Measurements from ENCODE around the gene CACNA1F.

CACNA1F gene

DNA sequence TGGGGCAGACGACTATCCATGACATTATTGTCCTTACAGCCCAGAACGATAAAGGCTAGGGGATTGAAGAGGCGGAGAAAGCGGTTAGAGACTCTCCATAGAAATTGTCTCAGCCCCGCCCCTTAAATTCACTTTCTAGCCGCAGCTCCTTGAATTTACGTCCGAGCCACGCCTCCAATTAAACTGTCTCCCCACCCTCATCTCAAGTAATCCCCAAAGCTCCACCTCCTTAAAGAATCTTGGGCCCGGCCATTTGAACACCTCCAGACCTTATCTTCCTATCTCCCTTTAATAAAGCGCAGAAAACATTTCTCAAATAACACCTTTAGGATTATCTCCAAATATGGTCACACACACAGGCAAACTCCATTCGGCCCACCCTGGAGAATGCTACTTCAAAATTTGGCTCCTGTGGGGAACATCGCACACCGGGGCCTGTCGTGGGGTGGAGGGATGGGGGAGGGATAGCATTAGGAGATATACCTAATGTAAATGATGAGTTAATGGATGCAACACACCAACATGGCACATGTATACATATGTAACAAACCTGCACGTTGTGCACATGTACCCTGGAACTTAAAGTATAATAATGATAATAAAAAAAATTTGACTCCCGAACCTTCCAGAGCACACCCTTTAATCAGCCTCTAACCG is 77.8 kb downstream of the CACNA1F start:
- DNase-seq (ENCODE audit: low read depth in 2 of 2): no peak
